Dendritic cell treated with granulocyte-macrophage colony-stimulating factor and Interleukin-4, amounts not matched to agents 40 ng/mL and 50 ng/mL, for 4 days (primary cell): ENCODE results near the gene VAPA.

Experiments
- H3K27ac Mint-ChIP-seq: one replicate; pipeline ENCODE4 v1.8.0; 2022; ENCODE audit warnings: mild to moderate bottlenecking, mixed read lengths
- H3K27me3 Mint-ChIP-seq: one replicate; pipeline ENCODE4 v1.8.0; 2022; ENCODE audit warnings: mild to moderate bottlenecking, mixed read lengths
- H3K36me3 Mint-ChIP-seq: one replicate; pipeline ENCODE4 v1.8.0; 2022; ENCODE audit warnings: low read depth, mixed read lengths
- H3K4me1 Mint-ChIP-seq: one replicate; pipeline ENCODE4 v1.8.0; 2022; ENCODE audit warnings: low read depth, mixed read lengths
- H3K4me3 Mint-ChIP-seq: one replicate; pipeline ENCODE4 v1.8.0; 2022; ENCODE audit warnings: mild to moderate bottlenecking, moderate library complexity, mixed read lengths
- H3K9me3 Mint-ChIP-seq: one replicate; pipeline ENCODE4 v1.8.0; 2022; ENCODE audit warnings: mixed read lengths
- intact Hi-C: fragments of 100-400 bp; cut with micrococcal nuclease; formaldehyde crosslinking; loops from one replicate; pipeline ENCODE4 v1.15.0; 2022

VAPA gene

GRCh38 chr18:10006311-10006893, 92.6 kb downstream of the VAPA start:
- no peak overlapping the region for H3K4me3 Mint-ChIP-seq
- no peaks in the 10 kb centered on the region for H3K36me3 Mint-ChIP-seq
- H3K4me1 Mint-ChIP-seq, result peaks cover 51% of the 10 kb centered on the region
- no peaks in the 10 kb centered on the region for H3K9me3 Mint-ChIP-seq
- intact Hi-C loops, result no loop called here
- H3K27ac Mint-ChIP-seq, result peak overlapping the region; percentile 22
- peaks cover 6% of the 10 kb centered on the region for H3K27me3 Mint-ChIP-seq

GRCh38 chr18:10008006-10008647, 94.3 kb downstream of the VAPA start:
- Mint-ChIP-seq H3K9me3 (no peaks in the 10 kb centered on the region), H3K4me1 (peaks cover 40% of the 10 kb centered on the region), H3K36me3 (no peaks in the 10 kb centered on the region), H3K27ac (no peak overlapping the region), H3K4me3 (no peak overlapping the region), H3K27me3 (peaks cover 6% of the 10 kb centered on the region)
- intact Hi-C loops, result no loop called here
